Keratinocyte (primary cell): ENCODE results near the gene TTN. TPM values are rescaled to one million over a fixed set of nuclear protein-coding genes. Genes with fewer than 3 reads are reported as not detected.
A peak's percentile ranks its signal among the peaks of the same experiment; 100 is the strongest.

Experiments
- DNase-seq: peaks from one replicate; pipeline ENCODE4 v3.0.0-alpha.2; 2011; ENCODE audit warnings: low read depth, missing footprints, low spot score
- FAIRE-seq: peaks from 2 replicates; lab custom pipeline; 2011; peaks lifted over from hg19 to GRCh38; lab: Jason Lieb, UNC
- H2AFZ ChIP-seq: 2 replicates; pipeline ENCODE4 v1.6.0; 2012; ENCODE audit warnings: low read length, control low read depth, inconsistent platforms; ENCODE audit not compliant: control insufficient read depth
- H3K27ac ChIP-seq: 2 replicates; pipeline ENCODE4 v1.5.1; 2011; ENCODE audit warnings: low read length; ENCODE audit not compliant: control insufficient read depth, insufficient read depth
- H3K27me3 ChIP-seq: 3 replicates; pipeline ENCODE4 v1.6.0; 2011; ENCODE audit warnings: low read length; ENCODE audit not compliant: control insufficient read depth, insufficient read depth; ENCODE audit errors: extremely low read depth
- H3K36me3 ChIP-seq, 2 experiments: 2 replicates in 1 of 2; 3 replicates in 1 of 2; pipeline ENCODE4 v1.5.1; 2011; ENCODE audit warnings: low read length in 2 of 2, mild to moderate bottlenecking in 1 of 2; ENCODE audit not compliant: control insufficient read depth in 2 of 2, insufficient read depth in 2 of 2; ENCODE audit errors: extremely low read depth in 1 of 2
- H3K4me1 ChIP-seq: 3 replicates; pipeline ENCODE4 v1.5.1; 2011; ENCODE audit warnings: low read length; ENCODE audit not compliant: control insufficient read depth, insufficient read depth; ENCODE audit errors: extremely low read depth
- H3K4me2 ChIP-seq: 3 replicates; pipeline ENCODE4 v1.6.0; 2011; ENCODE audit warnings: low read depth, low read length; ENCODE audit not compliant: control insufficient read depth, insufficient read depth; ENCODE audit errors: extremely low read depth
- H3K4me3 ChIP-seq, 3 experiments: fragments of 200-600 bp in 1 of 3; sonication (generic) in 1 of 3; 2 replicates in 2 of 3; 3 replicates in 1 of 3; pipeline ENCODE4 v1.5.1; 2011 to 2016; ENCODE audit warnings: low read length in 3 of 3, mild to moderate bottlenecking in 3 of 3, control low read depth in 2 of 3, inconsistent platforms in 1 of 3, low read depth in 1 of 3, mixed read lengths in 1 of 3, mixed run types in 1 of 3, moderate library complexity in 1 of 3; ENCODE audit not compliant: control insufficient read depth in 2 of 3, insufficient read depth in 2 of 3; ENCODE audit errors: extremely low read depth in 1 of 3
- H3K79me2 ChIP-seq: 2 replicates; pipeline ENCODE4 v1.6.0; 2012; ENCODE audit warnings: low read length; ENCODE audit not compliant: control insufficient read depth, insufficient read depth
- H3K9ac ChIP-seq: 3 replicates; pipeline ENCODE4 v1.6.0; 2011; ENCODE audit warnings: low read length; ENCODE audit not compliant: control insufficient read depth, insufficient read depth; ENCODE audit errors: extremely low read depth
- H3K9me1 ChIP-seq: 3 replicates; pipeline ENCODE4 v1.6.0; 2011; ENCODE audit warnings: low read length; ENCODE audit not compliant: control insufficient read depth, insufficient read depth; ENCODE audit errors: extremely low read depth
- H3K9me3 ChIP-seq: 2 replicates; pipeline ENCODE4 v1.5.1; 2012; ENCODE audit warnings: low read depth, low read length; ENCODE audit not compliant: control insufficient read depth
- H4K20me1 ChIP-seq: 3 replicates; pipeline ENCODE4 v1.6.0; 2011; ENCODE audit warnings: low read length; ENCODE audit not compliant: control insufficient read depth, insufficient read depth; ENCODE audit errors: extremely low read depth
- EZH2 ChIP-seq: IDR thresholded peaks from one replicate; pipeline ENCODE4 v1.6.1; 2012; ENCODE audit warnings: inconsistent platforms, mild to moderate bottlenecking, low read length, moderate library complexity
- dilution Hi-C: fragments of 300-500 bp; cut with MboI; formaldehyde crosslinking; loops from one replicate; pipeline ENCODE4 v1.7.0; 2020; ENCODE audit warnings: low sequenced_read_pairs; ENCODE audit not compliant: extremely low pct_ligation_motif_present
- polyA plus RNA-seq, 5 experiments: library from polyadenylated mRNA; depleted of rRNA in 3 of 5; stranded (reverse) in 3 of 5; stranded (forward) in 1 of 5; unstranded in 1 of 5; fragments of >200 nt; gene quantifications; 1 replicate in 1 of 5; 2 replicates in 3 of 5; 3 replicates in 1 of 5; pipeline versions ENCODE4 v1.2.1 to v1.2.3, GENCODE V29; 2011 to 2012; ENCODE audit warnings: missing spikeins in 2 of 5, low read depth in 1 of 5, low replicate concordance in 1 of 5
- TF ChIP-seq, protein P1 (sequence below), 3 experiments: IDR thresholded peaks in 1 of 3; conservative IDR thresholded peaks in 1 of 3; optimal IDR thresholded peaks in 1 of 3; 2 replicates in 2 of 3; 3 replicates in 1 of 3; pipeline versions ENCODE3 to v1.5.1; 2011; ENCODE audit warnings: low read length in 3 of 3, mild to moderate bottlenecking in 3 of 3, moderate library complexity in 2 of 3, control low read depth in 1 of 3, inconsistent platforms in 1 of 3; ENCODE audit not compliant: insufficient read depth in 2 of 3; ENCODE audit errors: extremely low read depth in 1 of 3

The TTN gene
- polyA plus RNA-seq, 1 donor (not counting 4 experiments of a cell fraction or from before 2014, with no cell fraction given), result 0.01 TPM

DNA sequence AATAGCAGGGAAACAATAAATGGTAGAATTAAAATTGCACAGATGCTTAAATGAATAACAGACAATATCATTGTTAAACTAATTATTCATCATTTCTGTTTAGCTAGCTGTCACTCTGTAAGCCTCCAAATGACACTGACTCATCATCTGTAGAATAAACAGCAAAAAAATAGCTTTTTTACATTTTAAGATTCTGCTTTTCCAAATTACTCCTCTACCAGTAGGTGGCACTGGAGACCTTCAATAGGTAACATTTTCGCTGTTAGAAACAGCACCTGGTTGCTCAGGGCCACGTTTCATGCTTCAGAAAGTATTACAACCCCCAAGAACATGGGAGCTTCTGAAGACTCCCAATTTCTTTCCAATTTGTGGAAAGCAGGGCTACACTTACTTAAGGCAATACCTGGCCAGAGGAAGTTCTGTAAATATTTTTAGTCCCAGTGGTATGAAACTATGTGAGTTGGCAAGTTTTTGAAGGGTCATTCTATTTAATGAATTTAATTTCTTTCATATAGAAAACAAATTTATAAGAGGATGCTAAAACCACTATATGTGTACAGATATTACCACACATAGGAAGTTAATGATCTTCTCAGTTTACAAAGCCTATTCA, 45.4 kb downstream of the TTN start:
- DNase-seq (no peak), FAIRE-seq (peak; percentile 86)
- Histone ChIP-seq H3K4me2 (no peak overlapping the region), H3K27me3 (peaks cover 4% of the 10 kb centered on the region), H2AFZ (no peak overlapping the region), H3K9me1 (no peaks in the 10 kb centered on the region), H3K9me3 (no peaks in the 10 kb centered on the region), H3K9ac (no peak overlapping the region), H3K4me3 (no peak overlapping the region), H3K36me3 (no peaks in the 10 kb centered on the region), H4K20me1 (no peaks in the 10 kb centered on the region), H3K4me1 (peaks cover 2% of the 10 kb centered on the region), H3K79me2 (no peaks in the 10 kb centered on the region), H3K27ac (no peak overlapping the region)
- dilution Hi-C loops, result no loop called here
- TF ChIP-seq, protein P1, sequence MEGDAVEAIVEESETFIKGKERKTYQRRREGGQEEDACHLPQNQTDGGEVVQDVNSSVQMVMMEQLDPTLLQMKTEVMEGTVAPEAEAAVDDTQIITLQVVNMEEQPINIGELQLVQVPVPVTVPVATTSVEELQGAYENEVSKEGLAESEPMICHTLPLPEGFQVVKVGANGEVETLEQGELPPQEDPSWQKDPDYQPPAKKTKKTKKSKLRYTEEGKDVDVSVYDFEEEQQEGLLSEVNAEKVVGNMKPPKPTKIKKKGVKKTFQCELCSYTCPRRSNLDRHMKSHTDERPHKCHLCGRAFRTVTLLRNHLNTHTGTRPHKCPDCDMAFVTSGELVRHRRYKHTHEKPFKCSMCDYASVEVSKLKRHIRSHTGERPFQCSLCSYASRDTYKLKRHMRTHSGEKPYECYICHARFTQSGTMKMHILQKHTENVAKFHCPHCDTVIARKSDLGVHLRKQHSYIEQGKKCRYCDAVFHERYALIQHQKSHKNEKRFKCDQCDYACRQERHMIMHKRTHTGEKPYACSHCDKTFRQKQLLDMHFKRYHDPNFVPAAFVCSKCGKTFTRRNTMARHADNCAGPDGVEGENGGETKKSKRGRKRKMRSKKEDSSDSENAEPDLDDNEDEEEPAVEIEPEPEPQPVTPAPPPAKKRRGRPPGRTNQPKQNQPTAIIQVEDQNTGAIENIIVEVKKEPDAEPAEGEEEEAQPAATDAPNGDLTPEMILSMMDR (optimal IDR thresholded peaks at IDR 0.05 in 1 of 3, IDR thresholded peaks at IDR 0.05 in 1 of 3, conservative IDR thresholded peaks at IDR 0.05 in 1 of 3; ENCODE audit: extremely low read depth in 1 of 3, insufficient read depth in 2 of 3, low read length in 3 of 3), result peak; percentile 52 to 68 (median 68)
- TF ChIP-seq EZH2, result no peak

DNA sequence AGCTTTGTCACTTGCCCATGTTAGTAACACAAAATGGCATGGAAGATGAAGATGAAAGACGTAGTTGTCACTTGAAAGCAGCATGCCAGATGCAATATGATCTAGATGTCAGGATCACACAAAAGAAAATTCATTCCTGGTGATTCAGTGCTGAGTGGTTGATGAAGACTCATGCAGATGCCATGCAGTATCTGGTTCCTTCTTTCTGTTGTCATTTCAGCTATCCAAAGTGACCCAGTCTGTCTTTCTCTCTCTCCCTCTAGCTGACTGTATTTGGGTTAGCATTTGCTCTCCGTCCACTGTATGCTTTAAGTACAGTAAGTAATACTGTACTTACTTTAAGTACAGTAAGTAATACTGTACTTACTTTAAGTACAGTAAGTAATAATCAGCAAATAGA, 50.4 kb downstream of the TTN start:
- no peaks in the 10 kb centered on the region for H3K79me2 ChIP-seq
- no peak overlapping the region for H3K4me3 ChIP-seq
- H3K9me1 ChIP-seq, result no peaks in the 10 kb centered on the region
- no peaks in the 10 kb centered on the region for H3K9me3 ChIP-seq
- no peaks in the 10 kb centered on the region for H4K20me1 ChIP-seq
- H3K27ac ChIP-seq, result no peak overlapping the region
- no peaks in the 10 kb centered on the region for H3K36me3 ChIP-seq
- H3K4me2 ChIP-seq, result no peak overlapping the region
- peak; percentile 95 for FAIRE-seq
- DNase-seq, result no peak
- H3K9ac ChIP-seq, result no peak overlapping the region
- dilution Hi-C loops, result no loop called here
- no peaks in the 10 kb centered on the region for H3K27me3 ChIP-seq
- H2AFZ ChIP-seq, result no peak overlapping the region
- TF ChIP-seq, protein P1 (optimal IDR thresholded peaks at IDR 0.05 in 1 of 3, IDR thresholded peaks at IDR 0.05 in 1 of 3, conservative IDR thresholded peaks at IDR 0.05 in 1 of 3; ENCODE audit: extremely low read depth in 1 of 3, insufficient read depth in 2 of 3, low read length in 3 of 3), result no peak
- no peak for TF ChIP-seq EZH2
- H3K4me1 ChIP-seq, result peaks cover 8% of the 10 kb centered on the region
